ENCODE data around the gene CSF1R.

GRCh38 chr5:150085191-150085912, 1.0 kb downstream of the CSF1R start:
- no peak for TF ChIP-seq EP300 (IDR thresholded peaks at IDR 0.05)
- no peak for TF ChIP-seq CTCF (IDR thresholded peaks at IDR 0.05)
- no peak for TF ChIP-seq POLR2AphosphoS5 (IDR thresholded peaks at IDR 0.05)
- no peak for TF ChIP-seq POLR2A (IDR thresholded peaks at IDR 0.05)

Measured in gastroesophageal sphincter (tissue), 3 donors.